IMR-90 (cell line): ENCODE data around the gene RAB3C.

ENCODE experiments used
- CTCF ChIP-seq: conservative IDR thresholded peaks from 2 replicates; pipeline ENCODE4 v1.5.1; 2012; ENCODE audit warnings: mild to moderate bottlenecking, low read depth, low read length, improper control_type of control experiment
- FOS ChIP-seq: fragments of 150-350 bp; IDR thresholded peaks from 2 replicates; pipeline ENCODE4 v1.6.1; 2016; ENCODE audit warnings: low read depth, low read length
- MAZ ChIP-seq: IDR thresholded peaks from 2 replicates; pipeline ENCODE4 v1.6.1; 2012; ENCODE audit warnings: low read depth, mild to moderate bottlenecking, low read length, improper control_type of control experiment, moderate library complexity, borderline replicate concordance
- POLR2A ChIP-seq: IDR thresholded peaks from 2 replicates; pipeline ENCODE4 v1.6.1; 2012; ENCODE audit warnings: mild to moderate bottlenecking, low read depth, low read length

GRCh38 chr5:58687079-58687478, 104.2 kb downstream of the RAB3C start:
- TF ChIP-seq CTCF (no peak), MAZ (no peak), POLR2A (no peak), FOS (no peak)
